Activated CD4-positive, CD25-positive, alpha-beta regulatory T cell treated with anti-CD3 and anti-CD28 coated beads, Interleukin-2, amount 50 U/mL, for 24 hours (primary cell): Measurements from ENCODE around the gene RTN4R.
"Not testable (repeated sequence)": the region's sequence is repeated elsewhere in the genome, so short reads cannot be mapped to it uniquely, and the experiment has no call there.

Experiments
- ATAC-seq, 2 donors: fragments of 150-1000 bp; cut with Tn5 transposase; one replicate each; pipeline ENCODE4 v1.10.0; 2021; ENCODE audit warnings: mild to moderate bottlenecking in 1 of 2, moderate library complexity in 1 of 2

Gene RTN4R

GRCh38 chr22:20305894-20306645 is 38.0 kb upstream of the RTN4R start:
- ATAC-seq, result no peak

GRCh38 chr22:20305230-20305893 is 37.2 kb upstream of the RTN4R start:
- ATAC-seq, result not testable (repeated sequence)

GRCh38 chr22:20304646-20305045 is 36.5 kb upstream of the RTN4R start:
- ATAC-seq, result no peak

- not testable (repeated sequence) for ATAC-seq
These were observed 35.1 kb upstream of the RTN4R start for GRCh38 chr22:20303229-20303534.

- ATAC-seq, result no peak
These were observed 34.5 kb upstream of the RTN4R start for GRCh38 chr22:20302438-20303228.

- ATAC-seq, result peak; percentile 40
These were observed 31.6 kb upstream of the RTN4R start for GRCh38 chr22:20299746-20300136.

- ATAC-seq, result peak; percentile 89
These were observed 31.0 kb upstream of the RTN4R start for GRCh38 chr22:20298803-20299745.

- no peak for ATAC-seq
These were observed 30.1 kb upstream of the RTN4R start for GRCh38 chr22:20298110-20298802.

- ATAC-seq, result no peak
These were observed 29.4 kb upstream of the RTN4R start for GRCh38 chr22:20297414-20298109.

GRCh38 chr22:20296598-20296997 is 28.5 kb upstream of the RTN4R start:
- ATAC-seq, result no peak

- no peak for ATAC-seq
These were observed 27.3 kb upstream of the RTN4R start for GRCh38 chr22:20295262-20296064.

GRCh38 chr22:20292673-20293232 is 24.6 kb upstream of the RTN4R start:
- ATAC-seq, result no peak

- ATAC-seq, result no peak
These were observed 24.0 kb upstream of the RTN4R start for GRCh38 chr22:20292108-20292507.

GRCh38 chr22:20291604-20292063 is 23.5 kb upstream of the RTN4R start:
- ATAC-seq, result no peak

GRCh38 chr22:20291249-20291586 is 23.1 kb upstream of the RTN4R start:
- no peak for ATAC-seq

- no peak for ATAC-seq
These were observed 22.6 kb upstream of the RTN4R start for GRCh38 chr22:20290578-20291248.

- no peak for ATAC-seq
These were observed 21.9 kb upstream of the RTN4R start for GRCh38 chr22:20290045-20290392.

- ATAC-seq, result not testable (repeated sequence)
These were observed 21.3 kb upstream of the RTN4R start for GRCh38 chr22:20289182-20290044.
